HG02623 (cell line): ENCODE measurements around the gene LTBP1.
"Not testable (repeated sequence)": the region's sequence is repeated elsewhere in the genome, so short reads cannot be mapped to it uniquely, and the experiment has no call there.

Experiments used
- ATAC-seq: cut with Tn5 transposase; IDR thresholded peaks from one replicate; pipeline ENCODE4 v1.9.1; 2021; ENCODE audit warnings: moderate library complexity; ENCODE audit not compliant: unreplicated experiment

LTBP1 gene

DNA sequence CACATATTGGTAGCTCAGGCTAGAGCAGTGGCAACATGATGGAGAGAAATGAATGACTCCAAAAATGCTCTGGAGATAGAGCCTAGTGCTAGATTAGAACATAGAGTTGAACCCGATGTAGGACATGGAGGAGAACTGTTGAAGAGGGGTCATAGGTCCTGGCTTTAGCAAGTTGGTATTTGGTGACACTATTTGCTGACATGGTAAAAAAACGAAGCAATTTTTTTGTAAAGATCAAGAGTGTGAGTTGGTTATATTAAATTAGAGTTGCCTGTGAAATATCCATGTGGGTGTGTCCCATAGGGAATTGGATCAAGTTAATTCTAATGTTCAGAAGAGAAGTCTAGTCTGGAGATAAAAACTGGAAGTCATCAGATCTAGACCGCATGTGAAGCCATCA lies 386.7 kb downstream of the LTBP1 start:
- ATAC-seq, result no peak

DNA sequence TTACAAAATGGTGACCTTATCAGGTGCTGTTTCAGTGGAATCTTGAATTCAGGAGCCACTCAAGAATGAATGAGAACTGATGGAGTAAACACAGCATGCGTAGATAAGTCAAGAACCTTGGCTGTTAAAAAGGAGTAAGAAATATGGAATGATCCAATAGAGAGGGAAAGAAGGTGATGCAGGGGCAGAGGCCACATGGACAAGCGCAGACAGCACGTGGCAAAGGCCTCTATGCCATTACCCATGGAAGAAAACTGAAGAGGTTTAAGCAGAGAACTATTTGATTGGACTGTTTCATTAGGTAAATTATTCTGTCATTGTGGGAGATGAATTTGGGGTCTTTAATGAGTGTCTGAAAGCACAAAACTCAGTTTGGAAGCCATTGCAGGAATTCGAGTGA lies 387.3 kb downstream of the LTBP1 start:
- ATAC-seq, result no peak

- no peak for ATAC-seq
These were observed 388.8 kb downstream of the LTBP1 start for GRCh38 chr2:33335516-33335915.

DNA sequence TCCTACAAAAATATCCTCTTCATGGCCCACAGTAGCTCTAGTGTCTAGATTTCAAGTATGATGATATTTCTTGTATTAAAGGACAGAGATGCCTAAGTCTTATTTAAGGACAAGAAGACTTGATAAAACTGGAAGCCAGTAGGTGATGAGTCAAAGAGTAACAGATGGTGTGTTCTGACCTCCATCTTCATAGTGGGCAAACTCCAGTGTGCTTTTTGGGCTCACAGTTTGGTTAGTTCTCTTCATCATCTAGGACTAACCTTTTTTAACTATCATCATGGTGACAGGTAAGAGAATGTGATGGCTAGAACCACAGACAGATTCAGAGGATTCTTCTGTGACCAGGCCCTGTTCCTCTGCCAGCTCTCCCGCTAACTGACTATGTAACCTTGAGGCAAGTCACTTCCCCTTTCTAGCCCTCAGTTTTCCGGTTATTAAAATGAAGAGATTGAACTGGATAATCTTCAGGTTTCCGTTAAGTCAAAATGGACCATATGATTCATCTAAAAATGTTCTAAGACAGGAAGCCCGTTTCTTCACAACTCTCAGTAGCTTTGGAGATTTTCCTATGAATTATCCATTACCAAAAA lies 389.4 kb downstream of the LTBP1 start:
- ATAC-seq, result peak; percentile 74

DNA sequence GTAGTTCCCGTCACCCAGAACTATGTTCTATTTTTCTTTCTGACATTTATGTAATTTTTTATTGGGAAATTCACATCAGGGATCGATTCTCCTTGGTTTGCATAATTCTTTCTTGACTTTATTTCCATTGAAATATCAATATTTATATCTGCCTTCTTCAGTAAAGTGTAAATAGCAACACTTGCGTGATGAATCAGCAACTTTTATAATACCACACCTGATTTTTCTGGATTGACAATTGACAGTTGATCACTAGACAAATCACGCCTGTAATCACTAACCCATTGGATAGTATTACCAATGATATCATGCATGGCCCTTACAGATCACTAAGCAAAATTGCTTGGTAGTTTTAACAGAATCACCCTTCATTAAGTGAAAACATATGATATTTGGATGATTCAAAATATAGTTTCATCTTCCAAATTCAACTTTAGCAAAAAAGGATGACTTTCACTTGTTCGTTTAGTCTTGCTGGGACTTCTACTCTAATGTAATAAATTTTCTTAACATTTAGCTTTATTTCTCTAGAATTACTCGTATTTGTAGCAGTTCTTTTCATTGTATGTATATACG lies 390.7 kb downstream of the LTBP1 start:
- no peak for ATAC-seq

GRCh38 chr2:33337981-33338380 lies 391.2 kb downstream of the LTBP1 start:
- no peak for ATAC-seq

- ATAC-seq, result no peak
These were observed 392.5 kb downstream of the LTBP1 start for GRCh38 chr2:33339269-33339668.

GRCh38 chr2:33340280-33340679 lies 393.5 kb downstream of the LTBP1 start:
- no peak for ATAC-seq

GRCh38 chr2:33342171-33342570 lies 395.4 kb downstream of the LTBP1 start:
- no peak for ATAC-seq

DNA sequence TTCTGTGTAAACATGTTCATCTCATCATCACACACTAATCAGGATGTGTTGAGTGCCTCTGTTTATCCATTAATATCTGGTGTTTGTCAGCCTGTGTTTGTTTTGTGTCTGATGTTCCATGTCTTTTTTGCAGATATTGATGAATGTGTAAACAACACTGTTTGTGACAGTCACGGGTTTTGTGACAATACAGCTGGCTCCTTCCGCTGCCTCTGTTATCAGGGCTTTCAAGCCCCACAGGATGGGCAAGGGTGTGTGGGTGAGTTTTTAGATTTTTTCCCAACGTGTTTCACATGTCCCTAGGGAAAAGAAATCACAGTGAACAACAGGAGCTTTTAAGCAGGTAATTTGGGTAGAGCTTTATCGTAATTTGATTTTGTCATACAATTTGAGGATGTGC lies 396.0 kb downstream of the LTBP1 start:
- ATAC-seq, result no peak

- no peak for ATAC-seq
These were observed 396.7 kb downstream of the LTBP1 start for GRCh38 chr2:33343387-33343895.

DNA sequence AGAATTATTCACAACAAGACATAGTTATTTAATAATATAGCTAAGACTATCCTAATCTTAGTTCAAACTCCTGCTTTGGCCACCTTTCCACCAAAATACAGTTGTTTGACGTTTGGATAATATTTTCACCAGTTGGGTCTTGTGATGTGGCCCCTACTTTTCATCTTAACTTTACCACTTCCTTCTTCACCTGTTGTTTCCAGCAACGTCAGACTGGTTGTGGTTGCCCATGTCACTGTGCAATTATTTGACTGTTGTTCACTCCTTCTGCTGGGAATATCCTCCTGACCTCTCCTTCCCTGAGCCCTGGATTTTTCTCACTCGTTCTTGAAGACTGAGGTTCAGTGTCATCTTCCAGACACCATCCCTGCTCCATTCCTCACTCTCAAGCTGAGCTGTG lies 397.5 kb downstream of the LTBP1 start:
- ATAC-seq, result no peak

DNA sequence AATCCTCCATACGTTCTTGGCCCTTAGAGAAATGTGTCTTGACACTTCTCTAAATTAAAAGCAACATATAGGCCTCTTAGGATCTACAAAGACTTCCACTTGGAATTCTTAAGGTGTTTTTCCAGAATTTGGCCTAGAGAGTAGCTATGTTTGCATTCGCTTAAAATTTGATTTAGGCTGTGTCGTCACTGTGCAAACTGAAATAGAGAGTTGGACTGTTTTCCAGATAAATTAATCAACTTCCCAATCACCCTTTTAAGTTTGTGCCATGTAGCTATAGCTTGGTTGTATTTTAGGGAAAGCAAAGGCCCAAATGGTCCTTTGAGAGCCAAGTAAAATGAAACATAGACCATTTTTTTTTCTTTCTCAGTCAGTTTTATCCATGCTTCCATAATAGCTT lies 401.1 kb downstream of the LTBP1 start:
- ATAC-seq, result no peak

DNA sequence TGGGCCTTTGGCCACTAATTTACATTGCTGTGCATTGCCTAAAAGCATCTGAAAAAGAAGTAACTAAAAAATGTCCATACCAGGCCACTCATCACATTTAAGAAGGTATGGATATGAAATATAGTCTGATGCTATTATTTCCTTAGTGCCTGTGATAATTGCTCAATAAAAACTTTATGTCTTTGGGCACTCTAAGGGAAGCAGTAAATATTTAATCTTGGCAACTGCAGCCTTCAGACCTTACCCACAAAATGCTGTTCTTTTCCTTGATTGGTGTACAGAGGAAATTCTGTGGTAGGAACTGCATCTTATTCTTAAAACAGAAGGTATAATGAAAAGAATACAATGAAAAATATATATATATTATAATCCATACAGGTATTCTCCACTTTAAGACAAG lies 403.9 kb downstream of the LTBP1 start:
- no peak for ATAC-seq

DNA sequence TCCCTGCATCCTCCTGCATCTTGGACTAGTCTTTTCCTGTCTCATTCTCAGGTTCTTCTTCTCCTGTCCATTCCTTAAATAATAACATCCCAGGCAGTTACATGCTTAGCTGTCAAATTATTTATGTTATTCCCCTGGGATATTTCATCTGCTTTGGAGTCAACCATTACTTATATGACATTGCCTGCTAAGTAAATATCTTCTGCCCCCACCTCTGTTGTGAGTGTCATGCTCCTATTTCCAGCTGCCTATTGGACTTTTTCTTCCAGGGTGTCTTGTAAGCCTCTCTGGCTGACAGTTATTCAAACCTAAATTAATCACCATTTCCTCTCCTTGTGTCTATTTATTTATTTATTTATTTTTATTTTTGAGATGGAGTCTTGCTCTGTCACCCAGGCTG lies 405.0 kb downstream of the LTBP1 start:
- no peak for ATAC-seq

- no peak for ATAC-seq
These were observed 408.2 kb downstream of the LTBP1 start for GRCh38 chr2:33354981-33355380.

DNA sequence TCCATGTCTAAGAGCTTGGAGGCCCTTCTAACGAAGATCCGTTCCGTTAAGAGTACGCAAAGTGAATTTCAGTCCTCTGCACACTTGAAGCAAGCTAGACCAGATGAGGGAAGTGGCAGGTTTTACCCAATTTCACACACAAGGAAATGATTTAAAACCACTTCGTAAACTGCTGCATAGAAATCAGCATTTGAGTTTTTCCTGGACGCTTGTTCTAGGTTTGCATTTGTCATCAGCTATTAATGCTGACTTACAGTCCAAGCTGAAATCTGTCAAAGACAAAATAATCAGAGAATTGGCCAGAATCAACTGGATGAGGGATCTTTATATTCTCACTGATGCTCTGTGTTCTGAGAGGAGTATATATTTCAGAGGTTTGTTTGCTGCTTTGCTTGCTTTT lies 412.1 kb downstream of the LTBP1 start:
- no peak for ATAC-seq

- no peak for ATAC-seq
These were observed 416.9 kb downstream of the LTBP1 start for GRCh38 chr2:33363325-33364298.

DNA sequence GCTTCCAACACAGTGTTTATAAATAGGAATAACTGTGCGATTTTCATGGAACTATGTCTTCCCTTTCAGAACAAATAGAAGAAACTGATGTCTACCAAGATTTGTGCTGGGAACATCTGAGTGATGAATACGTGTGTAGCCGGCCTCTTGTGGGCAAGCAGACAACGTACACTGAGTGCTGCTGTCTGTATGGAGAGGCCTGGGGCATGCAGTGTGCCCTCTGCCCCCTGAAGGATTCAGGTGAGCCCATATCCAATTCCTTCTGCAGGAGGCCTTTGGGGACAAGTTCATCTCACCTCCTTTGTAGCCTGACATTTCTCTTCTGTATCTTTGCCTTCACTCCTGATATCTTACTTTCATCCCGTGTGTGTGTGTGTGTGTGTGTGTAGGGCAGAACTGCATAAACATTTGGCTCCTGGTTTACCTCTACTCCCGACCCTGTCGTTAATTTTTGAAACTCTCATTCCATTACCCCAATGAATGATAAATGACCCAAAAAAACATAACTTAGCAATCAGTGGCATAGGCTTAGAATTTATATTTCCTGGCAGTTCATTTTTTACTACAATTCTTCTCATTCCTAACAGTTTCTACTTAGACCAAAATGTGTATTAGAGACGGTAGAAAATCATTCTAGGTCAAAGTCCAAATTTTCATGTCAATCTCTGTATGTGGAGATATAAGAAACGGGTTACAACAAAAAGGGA lies 418.7 kb downstream of the LTBP1 start:
- no peak for ATAC-seq

GRCh38 chr2:33366473-33366872 lies 419.7 kb downstream of the LTBP1 start:
- no peak for ATAC-seq

DNA sequence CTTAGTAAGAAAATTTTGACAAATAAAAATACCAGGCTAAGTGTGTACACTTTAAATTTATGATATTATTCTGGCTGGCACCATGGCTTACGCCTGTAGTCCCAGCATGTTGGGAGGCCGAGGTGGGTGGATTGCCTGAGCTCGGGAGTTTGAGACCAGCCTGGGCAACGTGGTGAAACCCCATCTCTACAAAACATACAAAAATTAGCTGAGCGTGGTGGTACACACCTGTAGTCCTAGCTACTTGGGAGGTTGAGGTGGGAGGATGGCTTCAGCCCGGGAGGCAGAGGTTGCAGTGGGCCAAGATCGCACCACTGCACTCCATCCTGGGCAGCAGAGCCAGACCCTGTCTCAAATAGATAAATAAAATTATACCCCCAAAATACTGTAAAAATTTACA lies 421.8 kb downstream of the LTBP1 start:
- not testable (repeated sequence) for ATAC-seq
